HG02884 (cell line): ENCODE data around the gene CHRD.
"Not testable (repeated sequence)": the region's sequence is repeated elsewhere in the genome, so short reads cannot be mapped to it uniquely, and the experiment has no call there.

Experiments used
- ATAC-seq: cut with Tn5 transposase; IDR thresholded peaks from one replicate; pipeline ENCODE4 v1.9.1; 2021; ENCODE audit warnings: mild to moderate bottlenecking, moderate library complexity; ENCODE audit not compliant: unreplicated experiment

CHRD gene

GRCh38 chr3:184379358-184380184, at the start of gene CHRD:
TSS of gene CHRD (plus strand) at chr3:184380054. CDS start at chr3:184380319, 265 bp downstream.
- no peak for ATAC-seq

GRCh38 chr3:184332370-184333090, 47.3 kb upstream of the CHRD start:
- ATAC-seq = no peak

- ATAC-seq = no peak
Observed at GRCh38 chr3:184333190-184333589, 46.7 kb upstream of the CHRD start.

GRCh38 chr3:184333700-184334099, 46.2 kb upstream of the CHRD start:
- no peak for ATAC-seq

- ATAC-seq = no peak
Observed at GRCh38 chr3:184334470-184335158, 45.2 kb upstream of the CHRD start.

GRCh38 chr3:184335291-184335660, 44.6 kb upstream of the CHRD start:
- ATAC-seq = peak; percentile 15

- peak; percentile 58 for ATAC-seq
Observed at GRCh38 chr3:184335661-184336546, 44.0 kb upstream of the CHRD start.

GRCh38 chr3:184336547-184337398, 43.1 kb upstream of the CHRD start:
- no peak for ATAC-seq

- no peak for ATAC-seq
Observed at GRCh38 chr3:184337399-184337714, 42.5 kb upstream of the CHRD start, which contains the start of gene FAM131A. TSS of gene FAM131A (plus strand) at chr3:184337600. CDS start at chr3:184337631, 31 bp downstream.

- no peak for ATAC-seq
Observed at GRCh38 chr3:184337981-184338380, 41.9 kb upstream of the CHRD start.

GRCh38 chr3:184338511-184338945, 41.3 kb upstream of the CHRD start:
- ATAC-seq = no peak

- no peak for ATAC-seq
Observed at GRCh38 chr3:184339001-184339400, 40.9 kb upstream of the CHRD start.

- ATAC-seq = not testable (repeated sequence)
Observed at GRCh38 chr3:184339451-184340135, 40.3 kb upstream of the CHRD start.

GRCh38 chr3:184341925-184342324, 37.9 kb upstream of the CHRD start:
- ATAC-seq = no peak

GRCh38 chr3:184343200-184343876, 36.5 kb upstream of the CHRD start:
- ATAC-seq = no peak

GRCh38 chr3:184344579-184345316, 35.1 kb upstream of the CHRD start:
- no peak for ATAC-seq

GRCh38 chr3:184345317-184346144, 34.3 kb upstream of the CHRD start:
- no peak for ATAC-seq
